Fibroblast of mammary gland (primary cell): Measurements from ENCODE around the gene CASR.

Experiments
- DNase-seq: peaks from one replicate; pipeline ENCODE4 v3.0.0-alpha.2; 2010; ENCODE audit warnings: low read depth
- H3K4me3 ChIP-seq: 2 replicates; pipeline ENCODE4 v1.5.1; 2011; ENCODE audit warnings: low read depth, mild to moderate bottlenecking, low read length, moderate library complexity; ENCODE audit not compliant: control insufficient read depth
- CTCF ChIP-seq: conservative IDR thresholded peaks from 2 replicates; pipeline ENCODE4 v1.5.1; 2011; ENCODE audit warnings: low read depth, low read length, inconsistent platforms; ENCODE audit not compliant: control insufficient read depth, insufficient read depth

CASR gene

DNA sequence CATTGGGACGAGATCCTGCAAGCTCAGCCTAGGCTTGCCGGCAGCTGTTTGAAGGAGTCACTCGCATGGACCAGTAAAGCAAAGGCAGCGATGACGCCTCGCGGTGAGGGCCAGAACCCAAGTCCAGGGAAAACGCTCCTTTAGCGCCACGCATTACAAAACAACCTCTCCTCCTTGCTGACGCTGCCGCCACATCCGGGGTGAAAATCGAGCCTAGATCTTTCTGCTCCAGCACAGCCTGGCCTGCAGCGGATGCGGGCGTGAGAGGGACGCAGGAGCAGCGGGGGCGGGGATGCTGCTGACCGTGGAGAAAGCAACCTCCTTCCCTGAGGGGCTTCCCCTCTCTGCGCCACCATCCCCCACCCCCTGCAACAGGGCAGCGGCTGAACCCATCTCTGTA is 46.7 kb downstream of the CASR start:
- TF ChIP-seq CTCF, result no peak
- DNase-seq, result no peak
- H3K4me3 ChIP-seq, result no peak overlapping the region

GRCh38 chr3:122231465-122232157 is 48.1 kb downstream of the CASR start:
- TF ChIP-seq CTCF, result no peak
- DNase-seq, result no peak
- H3K4me3 ChIP-seq, result no peak overlapping the region

- no peak for DNase-seq
- TF ChIP-seq CTCF, result no peak
- H3K4me3 ChIP-seq, result no peak overlapping the region
Measured at GRCh38 chr3:122232485-122232884, 49.0 kb downstream of the CASR start.

- TF ChIP-seq CTCF, result no peak
- DNase-seq, result no peak
- no peak overlapping the region for H3K4me3 ChIP-seq
Measured at GRCh38 chr3:122233101-122233952, 49.9 kb downstream of the CASR start.

- TF ChIP-seq CTCF, result no peak
- no peak for DNase-seq
- no peak overlapping the region for H3K4me3 ChIP-seq
Measured at GRCh38 chr3:122234117-122234516, 50.6 kb downstream of the CASR start.

- DNase-seq, result no peak
- TF ChIP-seq CTCF, result no peak
Measured at GRCh38 chr3:122235147-122235546, 51.7 kb downstream of the CASR start.

DNA sequence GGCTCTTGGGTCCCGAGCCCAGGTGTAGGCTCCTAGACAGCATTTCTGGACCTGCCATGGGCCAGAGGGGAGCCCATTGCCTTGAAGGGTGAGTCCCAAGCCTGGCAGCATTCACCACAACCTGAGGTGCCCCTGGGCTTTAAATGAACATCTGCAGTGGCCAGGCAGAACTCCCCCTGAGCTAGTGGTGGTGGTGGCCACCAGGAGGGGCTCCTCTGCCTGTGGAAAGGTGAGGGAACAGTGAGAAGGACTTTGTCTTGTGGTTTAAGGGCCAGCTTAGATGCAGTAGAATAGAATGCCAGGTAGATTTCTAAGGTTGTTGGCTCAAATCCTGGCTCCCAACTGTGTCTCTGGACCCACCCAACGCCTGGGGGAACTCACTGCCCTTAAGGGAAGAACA is 55.6 kb downstream of the CASR start:
- no peak for TF ChIP-seq CTCF
- H3K4me3 ChIP-seq, result no peak overlapping the region
- no peak for DNase-seq

More at GRCh38 chr3:122235147-122235546, 51.7 kb downstream of the CASR start:
- no peak overlapping the region for H3K4me3 ChIP-seq
